NCI-H226 (cell line): ENCODE results near the gene FAM227A.
"Not testable (repeated sequence)": the region's sequence is repeated elsewhere in the genome, so short reads cannot be mapped to it uniquely, and the experiment has no call there.

ENCODE experiments used
- DNase-seq: peaks from one replicate; pipeline ENCODE4 v3.0.0-alpha.2; 2015

Gene FAM227A

GRCh38 chr22:38610234-38610633, 46.0 kb downstream of the FAM227A start:
- no peak for DNase-seq

DNA sequence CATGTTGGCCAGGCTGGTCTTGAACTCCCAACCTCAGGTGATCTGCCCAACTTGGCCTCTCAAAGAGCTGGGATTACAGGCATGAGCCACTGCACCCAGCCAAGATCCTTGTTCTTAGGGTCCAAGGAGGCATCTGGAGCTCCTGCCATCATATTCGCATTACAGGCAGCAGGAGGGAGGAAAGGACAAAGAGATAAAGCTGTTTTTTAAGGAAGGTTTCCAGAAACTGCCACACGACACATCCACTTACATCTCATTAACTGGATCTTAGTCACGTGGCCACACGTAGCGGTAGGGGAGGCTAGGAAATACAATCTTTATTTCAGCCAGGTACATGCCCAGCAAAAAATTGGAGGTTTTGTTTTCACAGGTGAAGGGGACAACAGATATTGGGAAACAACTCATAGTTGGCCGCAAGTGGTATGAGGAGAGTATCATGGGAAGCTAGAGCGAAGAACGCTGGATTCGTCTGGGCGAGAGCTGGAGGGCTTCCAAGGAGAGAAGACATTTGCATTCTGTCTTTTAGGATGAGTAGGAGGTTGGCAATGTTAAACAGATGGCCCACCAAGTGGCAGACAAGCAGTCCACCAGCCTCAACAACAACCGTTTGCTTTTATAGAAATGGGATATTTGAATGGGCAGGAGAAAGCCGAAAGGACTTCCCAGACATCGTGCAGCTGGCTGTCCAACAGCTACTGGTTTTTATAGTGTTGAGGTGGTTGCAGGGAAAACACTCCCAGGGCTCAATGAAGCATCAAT, 47.0 kb downstream of the FAM227A start:
- no peak for DNase-seq

GRCh38 chr22:38607680-38608079, 48.5 kb downstream of the FAM227A start:
- DNase-seq: no peak

DNA sequence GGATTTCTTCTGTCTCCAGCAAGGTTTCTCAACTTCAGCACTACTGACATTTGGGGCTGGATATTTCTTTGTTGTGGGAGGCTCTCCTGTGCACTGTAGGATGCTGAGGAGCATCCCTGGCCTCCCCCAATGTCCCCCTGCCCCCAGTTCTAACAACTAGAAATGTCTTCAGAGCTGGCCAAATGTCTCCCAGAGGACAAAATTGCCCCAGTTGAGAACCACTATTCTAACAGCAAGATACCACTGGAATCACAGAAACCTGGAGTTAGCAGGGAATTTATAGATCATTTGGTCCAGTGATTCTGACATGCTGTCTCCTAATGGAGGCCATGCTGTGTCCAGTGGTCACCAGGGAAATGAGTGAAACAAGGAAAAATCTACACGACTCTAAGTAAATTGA, 54.0 kb downstream of the FAM227A start:
- no peak for DNase-seq

- no peak for DNase-seq
Measured at GRCh38 chr22:38601221-38601764, 54.9 kb downstream of the FAM227A start.

DNA sequence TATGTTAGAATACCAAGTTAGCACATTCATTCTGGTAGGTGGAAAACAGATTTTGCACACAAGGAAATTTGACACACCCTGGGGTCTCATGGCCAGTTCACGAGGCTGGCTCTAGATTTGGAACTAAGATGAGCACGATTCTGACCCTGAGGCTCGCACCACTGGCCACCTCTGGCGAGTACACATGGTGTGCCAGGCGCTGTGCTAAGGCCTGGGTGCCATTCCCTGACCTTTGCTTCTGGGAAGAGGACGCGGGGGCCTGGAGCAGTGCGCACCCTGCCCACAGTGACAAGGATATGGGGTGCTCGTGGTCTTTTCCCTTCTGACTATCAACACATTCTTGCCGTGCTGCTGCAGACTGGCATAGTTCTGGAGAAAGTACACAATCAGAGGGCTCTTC, 56.7 kb downstream of the FAM227A start:
- no peak for DNase-seq

DNA sequence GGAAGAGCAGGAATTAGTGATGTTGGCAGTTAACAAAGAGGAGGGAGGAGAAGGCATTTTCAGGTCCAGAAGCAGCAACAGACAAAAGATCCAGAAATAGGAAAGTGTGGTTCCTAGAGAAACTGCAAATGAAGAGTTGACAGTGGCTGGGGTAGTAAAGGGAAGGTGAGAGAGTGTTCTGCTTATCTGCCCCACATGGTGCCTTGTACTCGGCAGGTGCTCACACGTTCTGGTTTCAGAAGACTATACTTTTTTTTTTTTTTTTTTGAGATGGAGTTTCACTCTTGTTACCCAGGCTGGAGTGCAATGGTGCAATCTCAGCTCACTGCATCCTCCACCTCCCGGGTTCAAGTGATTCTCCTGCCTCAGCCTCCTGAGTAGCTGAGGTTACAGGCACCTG, 73.3 kb downstream of the FAM227A start:
- DNase-seq: not testable (repeated sequence)

DNA sequence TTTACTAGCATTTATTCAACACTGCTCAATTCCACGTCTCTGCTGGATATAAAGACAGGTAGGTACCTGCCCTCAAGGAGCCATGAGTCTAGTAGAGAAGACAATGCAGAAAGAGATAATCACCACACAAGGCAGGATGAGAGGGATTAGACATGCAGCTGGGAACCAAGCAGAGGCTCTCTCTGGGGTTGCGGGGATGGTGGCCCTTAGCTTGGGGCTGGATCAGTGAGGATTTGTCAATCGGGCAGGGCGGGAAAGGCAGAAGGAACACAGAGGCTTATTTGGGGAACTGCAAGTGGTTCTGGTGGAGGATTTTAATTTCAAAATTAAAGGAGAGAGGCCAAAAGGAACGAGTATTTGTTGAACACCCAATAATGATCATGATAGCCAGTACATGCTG, 77.7 kb downstream of the FAM227A start:
- no peak for DNase-seq

DNA sequence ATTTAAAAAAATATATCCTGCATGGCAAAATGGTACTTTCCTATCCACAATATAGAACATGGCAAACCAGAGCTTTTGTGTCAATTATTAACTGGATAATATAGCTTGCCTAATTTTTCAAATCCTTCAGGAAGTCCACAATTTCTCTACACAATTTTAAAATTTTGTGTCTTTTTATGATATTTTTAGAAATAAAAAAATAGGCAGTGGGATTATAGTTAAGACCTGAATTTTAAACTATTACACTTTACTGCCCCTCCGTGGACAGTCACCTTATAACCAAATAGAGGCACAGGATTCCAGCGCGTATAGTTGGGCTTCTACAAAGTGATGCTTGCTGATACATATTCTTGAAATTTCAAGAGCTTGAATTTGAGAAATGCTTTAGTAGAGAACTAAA, 84.1 kb downstream of the FAM227A start:
- DNase-seq: no peak

DNA sequence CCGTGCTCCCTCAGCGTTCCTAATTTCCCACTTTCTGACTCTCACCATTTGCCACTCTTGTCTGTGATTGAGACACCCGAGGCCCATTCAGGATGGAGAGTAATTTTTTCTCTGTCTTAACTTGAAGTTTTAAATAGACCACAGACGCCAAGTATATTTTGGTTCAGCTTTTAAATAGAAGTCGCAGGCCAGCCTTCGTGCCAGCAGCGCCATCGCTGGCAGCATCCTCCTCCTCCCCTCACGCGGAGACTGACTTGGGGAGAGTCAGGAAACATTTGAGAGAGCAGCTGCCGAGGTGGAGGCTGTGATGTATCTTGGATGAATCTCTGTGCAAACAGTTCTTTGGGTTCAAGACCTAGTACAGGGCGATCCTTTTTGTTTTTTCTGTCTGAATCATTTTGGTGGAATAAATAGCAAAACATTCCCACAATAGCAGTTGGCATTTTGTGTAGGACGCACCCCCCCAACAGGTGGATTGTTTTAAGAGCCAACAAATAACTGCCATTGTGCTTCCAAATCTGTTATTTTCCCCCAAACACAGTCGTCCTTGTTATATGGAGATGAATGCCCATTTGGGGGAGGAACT, 85.3 kb downstream of the FAM227A start:
- DNase-seq: no peak

- peak; percentile 47 for DNase-seq
Measured at GRCh38 chr22:38569972-38570778, 86.0 kb downstream of the FAM227A start, which contains the start of gene DMC1. Gene DMC1, minus strand, starts transcription at chr22:38570183. Its CDS starts 1,927 bp downstream, at chr22:38568256.

- no peak for DNase-seq
Measured at GRCh38 chr22:38569181-38569971, 86.8 kb downstream of the FAM227A start.

- DNase-seq: no peak
Measured at GRCh38 chr22:38567531-38568285, 88.5 kb downstream of the FAM227A start.

DNA sequence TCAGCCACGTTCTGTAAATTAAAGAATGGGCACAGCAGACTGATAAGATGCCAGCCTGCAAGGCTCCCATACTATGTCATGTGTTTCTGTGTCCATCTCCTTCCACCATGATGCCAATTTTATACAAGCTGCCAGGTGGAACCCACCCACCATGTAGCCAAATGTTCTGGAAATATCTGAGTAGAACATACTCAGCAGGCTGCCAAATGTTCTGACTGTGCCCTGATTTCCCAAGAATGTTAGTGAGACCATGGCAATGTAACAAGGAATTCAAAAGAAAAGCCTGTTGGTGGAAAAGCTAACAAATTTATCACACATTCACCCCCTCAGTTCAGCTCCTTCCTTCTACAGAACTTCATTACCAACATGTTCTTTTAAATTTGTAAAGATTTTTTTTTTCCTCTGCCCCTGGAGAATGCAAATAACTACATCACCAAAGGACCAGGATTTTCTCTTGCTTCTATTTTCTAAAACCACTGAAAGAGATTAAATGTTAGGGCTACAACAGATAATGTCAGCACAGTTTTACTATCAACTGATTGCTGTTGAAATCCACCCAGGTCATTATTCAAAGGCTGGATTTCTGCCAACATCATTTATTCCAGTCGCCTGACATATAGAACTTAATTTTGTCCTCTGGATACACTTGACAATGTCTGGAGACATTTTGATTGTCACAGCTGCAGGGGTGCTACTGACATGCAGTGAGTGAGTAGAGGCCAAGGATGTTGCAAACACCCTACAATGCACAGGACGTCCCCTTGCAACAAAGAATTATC, 89.3 kb downstream of the FAM227A start:
- no peak for DNase-seq

- DNase-seq: no peak
Measured at GRCh38 chr22:38565441-38565840, 90.8 kb downstream of the FAM227A start.

DNA sequence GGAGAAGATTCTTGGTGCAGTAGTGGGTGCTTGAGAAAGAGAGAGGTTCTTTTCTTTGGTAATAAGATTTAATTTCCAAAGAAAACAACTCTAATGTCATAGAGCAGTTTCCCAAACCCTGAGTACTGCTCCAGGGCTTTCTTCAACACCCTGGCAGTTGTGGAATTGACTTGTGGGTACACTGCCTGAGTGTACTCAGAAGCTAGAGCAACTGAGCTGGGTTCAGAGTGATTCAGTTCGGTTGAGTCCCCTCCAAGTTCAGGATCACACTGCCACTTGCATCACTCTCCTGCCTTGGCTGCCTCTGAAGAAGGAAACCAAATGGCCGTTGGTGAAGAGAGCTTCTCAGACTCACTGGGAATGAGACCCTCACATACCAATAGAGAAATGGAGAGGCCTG, 91.5 kb downstream of the FAM227A start:
- no peak for DNase-seq

DNA sequence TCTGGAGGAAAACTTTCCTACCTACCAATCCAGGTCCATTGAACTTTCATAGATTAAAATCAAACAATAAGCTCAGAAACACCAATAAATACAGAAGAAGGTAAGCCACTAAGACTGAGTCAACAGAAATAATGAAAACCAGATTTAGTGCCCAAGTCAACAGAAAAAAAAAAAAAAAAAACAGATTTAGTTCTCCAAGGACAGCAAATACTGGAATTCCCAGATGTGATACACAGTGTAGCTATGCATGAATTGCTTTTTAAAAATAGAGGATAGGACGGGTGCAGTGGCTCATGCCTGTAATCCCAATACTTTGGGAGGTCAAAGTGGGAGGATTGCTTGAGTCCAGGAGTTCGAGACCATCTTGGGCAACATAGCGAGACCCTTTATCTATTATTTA, 101.9 kb downstream of the FAM227A start:
- DNase-seq: no peak

DNA sequence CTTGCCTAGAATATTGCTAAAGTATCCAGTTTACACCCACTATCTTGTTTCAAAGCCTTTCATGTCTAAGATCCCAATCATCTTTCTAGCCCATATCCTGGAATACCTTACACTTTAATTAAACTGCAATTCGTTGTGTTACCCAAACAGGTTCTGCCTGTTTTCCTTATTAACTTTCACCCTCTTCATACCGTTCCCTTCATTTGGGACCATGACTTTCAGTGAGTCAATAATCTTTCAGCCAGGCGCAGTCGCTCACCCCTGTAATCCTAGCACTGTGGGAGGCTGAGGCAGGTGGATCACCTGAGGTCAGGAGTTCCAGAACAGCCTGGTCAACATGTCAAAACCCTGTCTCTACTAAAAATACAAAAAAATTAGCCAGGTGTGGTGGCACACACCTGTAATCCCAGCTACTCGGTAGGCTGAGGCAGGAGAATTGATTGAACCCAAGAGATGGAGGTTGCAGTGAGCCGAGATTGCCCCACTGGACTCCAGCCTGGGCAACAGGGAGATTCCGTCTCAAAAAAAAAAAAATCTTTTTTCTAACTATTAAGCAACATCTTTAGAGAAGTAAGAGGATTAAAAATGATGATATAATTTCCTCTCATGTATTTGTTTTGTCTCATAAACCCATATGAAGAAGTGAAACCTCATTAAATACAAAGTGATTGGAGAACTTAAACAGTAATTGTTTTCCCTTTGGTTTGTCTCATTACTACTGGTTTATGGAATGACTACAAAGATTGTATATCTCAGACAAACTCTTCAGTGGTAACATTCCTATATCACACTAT, 106.9 kb downstream of the FAM227A start:
- no peak for DNase-seq

- DNase-seq: no peak
Measured at GRCh38 chr22:38540701-38541100, 115.5 kb downstream of the FAM227A start.

- no peak for DNase-seq
Measured at GRCh38 chr22:38531251-38531938, 124.8 kb downstream of the FAM227A start.
